Progenitor cell of endocrine pancreas (in vitro differentiated cells): ENCODE results near the gene MKS1. TPM values are rescaled to one million over a fixed set of nuclear protein-coding genes. Genes with fewer than 3 reads are reported as not detected.
A peak's percentile ranks its signal among the peaks of the same experiment; 100 is the strongest.

Experiments
- DNase-seq: peaks from one replicate; pipeline ENCODE4 v3.0.0; 2021; ENCODE audit warnings: low spot score; ENCODE audit not compliant: unreplicated experiment
- H3K27ac Mint-ChIP-seq: 2 replicates; pipeline ENCODE4 v1.8.0; 2021; ENCODE audit warnings: mild to moderate bottlenecking, moderate library complexity, mixed read lengths
- H3K27me3 Mint-ChIP-seq: 2 replicates; pipeline ENCODE4 v1.8.0; 2021; ENCODE audit warnings: mixed read lengths
- H3K36me3 Mint-ChIP-seq: 2 replicates; pipeline ENCODE4 v1.8.0; 2022; ENCODE audit warnings: mixed read lengths; ENCODE audit not compliant: insufficient read depth
- H3K4me1 Mint-ChIP-seq: 2 replicates; pipeline ENCODE4 v1.8.0; 2021; ENCODE audit warnings: low read depth, mixed read lengths
- H3K4me3 Mint-ChIP-seq: 2 replicates; pipeline ENCODE4 v1.8.0; 2021; ENCODE audit warnings: low read depth, mild to moderate bottlenecking, moderate library complexity, mixed read lengths
- H3K9me3 Mint-ChIP-seq: 2 replicates; pipeline ENCODE4 v1.8.0; 2021; ENCODE audit warnings: low read depth, mixed read lengths
- CTCF ChIP-seq: fragments of 200-600 bp; sonication (generic); IDR thresholded peaks from one replicate; pipeline ENCODE4 v1.5.0; 2021; ENCODE audit warnings: antibody characterized with exemption, mild to moderate bottlenecking; ENCODE audit not compliant: unreplicated experiment
- total RNA-seq: library from RNA; stranded (reverse); gene quantifications from 2 replicates; pipeline ENCODE4 v1.2.1, GENCODE V29; 2021

Gene MKS1
- total RNA-seq, 1 donor from 2014 or later: 40.0 TPM

GRCh38 chr17:58156839-58157803 lies 61.9 kb downstream of the MKS1 start:
- Mint-ChIP-seq H3K4me1 (peaks cover 6% of the 10 kb centered on the region), H3K9me3 (no peaks in the 10 kb centered on the region), H3K27ac (no peak overlapping the region), H3K36me3 (no peaks in the 10 kb centered on the region), H3K27me3 (peaks cover 84% of the 10 kb centered on the region), H3K4me3 (peak overlapping the region; percentile 76)
- DNase-seq: no peak
- peak; percentile 26 for TF ChIP-seq CTCF

Other genes starting within 250 kb of the MKS1 start
- gene VEZF1, start 231.0 kb downstream of the MKS1 start, total RNA-seq: 103 and 110 TPM in 2 replicates
- gene SRSF1, start 212.0 kb downstream of the MKS1 start, total RNA-seq: 319 and 326 TPM in 2 replicates
- gene DYNLL2, start 135.8 kb downstream of the MKS1 start, total RNA-seq: 50.9 and 51.6 TPM in 2 replicates
- not detected in 2 replicates for gene OR4D1, start 70.9 kb downstream of the MKS1 start, total RNA-seq
- not detected in 2 replicates for gene OR4D2, start 52.3 kb downstream of the MKS1 start, total RNA-seq
- gene EPX, start 26.5 kb downstream of the MKS1 start, total RNA-seq: not detected in 2 replicates
- gene LPO, start 19.3 kb upstream of the MKS1 start, total RNA-seq: 0.16 TPM in 1 of 2 replicates, not detected in the other
- gene MPO, start 61.7 kb upstream of the MKS1 start, total RNA-seq: not detected in 2 replicates
- 101 and 105 TPM in 2 replicates for gene TSPOAP1, start 109.5 kb upstream of the MKS1 start, total RNA-seq
- 89.6 and 95.7 TPM in 2 replicates for gene SUPT4H1, start 132.9 kb upstream of the MKS1 start, total RNA-seq
- 18.7 and 19.2 TPM in 2 replicates for gene RNF43, start 198.3 kb upstream of the MKS1 start, total RNA-seq